Thoracic aorta (tissue), 2 donors: ENCODE measurements around the gene SOCS3. TPM values are rescaled to one million over a fixed set of nuclear protein-coding genes. Genes with fewer than 3 reads are reported as not detected.

Experiments used
- ATAC-seq: fragments of 150-250 bp; one replicate; pipeline ENCODE4 v1.8.0; 2017; ENCODE audit warnings: low read depth; ENCODE audit not compliant: insufficient number of reproducible peaks, low FRiP score
- DNase-seq: peaks from one replicate; pipeline ENCODE4 v3.0.0-alpha.2; 2020; ENCODE audit warnings: low spot score
- H3K27ac ChIP-seq, 2 donors: fragments of 200-600 bp; sonication (generic); 1 replicate in 1 of 2; 2 replicates in 1 of 2; pipeline ENCODE4 v1.5.1; 2016; ENCODE audit warnings: mild to moderate bottlenecking in 2 of 2, moderate library complexity in 2 of 2
- H3K27me3 ChIP-seq: fragments of 200-600 bp; sonication (generic); replicated peaks from 2 replicates; pipeline ENCODE4 v1.6.0; 2016; ENCODE audit warnings: mild to moderate bottlenecking; ENCODE audit not compliant: insufficient read depth
- H3K36me3 ChIP-seq: fragments of 200-600 bp; sonication (generic); one replicate; pipeline ENCODE4 v1.5.1; 2016
- H3K4me1 ChIP-seq, 2 donors: fragments of 200-600 bp; sonication (generic); 1 replicate in 1 of 2; 2 replicates in 1 of 2; pipeline versions ENCODE4 v1.5.1 to v1.6.0; 2016; ENCODE audit warnings: low read depth in 2 of 2, mild to moderate bottlenecking in 1 of 2; ENCODE audit not compliant: control insufficient read depth in 1 of 2
- H3K4me3 ChIP-seq: fragments of 200-600 bp; sonication (generic); 2 replicates; pipeline ENCODE4 v1.5.1; 2016; ENCODE audit warnings: mild to moderate bottlenecking
- H3K9me3 ChIP-seq: fragments of 200-600 bp; sonication (generic); 2 replicates; pipeline ENCODE4 v1.5.1; 2016
- CTCF ChIP-seq: fragments of 200-600 bp; sonication (generic); IDR thresholded peaks from one replicate; pipeline ENCODE4 v1.5.1; 2019; ENCODE audit warnings: antibody characterized with exemption
- total RNA-seq, 2 donors: library from RNA; depleted of rRNA; stranded (reverse); fragments of >200 nt; gene quantifications; one replicate each; pipeline versions ENCODE4 v1.1.0 to v1.2.3, GENCODE V29; 2016

Gene SOCS3
- total RNA-seq, 2 donors from 2014 or later = 313 to 361 TPM

DNA sequence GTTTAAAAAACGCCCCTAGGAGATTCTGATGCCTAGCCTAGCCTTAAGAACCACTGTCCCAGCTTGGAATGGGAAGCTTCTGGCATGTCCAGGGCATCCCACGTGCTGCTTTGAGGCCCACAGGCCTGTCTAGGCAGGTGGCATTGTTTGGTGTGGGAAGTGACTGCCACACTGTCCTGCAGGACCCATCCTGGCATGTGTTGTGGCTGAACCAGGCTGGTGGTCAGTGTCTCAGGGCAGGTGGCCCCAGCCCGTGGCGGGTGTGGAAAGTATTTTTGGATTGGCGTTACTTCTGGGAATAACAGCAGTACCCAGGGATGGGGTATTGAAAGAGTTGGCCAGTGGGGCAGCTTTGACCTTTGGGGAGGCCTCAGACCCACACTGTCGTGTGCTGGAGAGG is 46.5 kb upstream of the SOCS3 start:
- no peak for DNase-seq

DNA sequence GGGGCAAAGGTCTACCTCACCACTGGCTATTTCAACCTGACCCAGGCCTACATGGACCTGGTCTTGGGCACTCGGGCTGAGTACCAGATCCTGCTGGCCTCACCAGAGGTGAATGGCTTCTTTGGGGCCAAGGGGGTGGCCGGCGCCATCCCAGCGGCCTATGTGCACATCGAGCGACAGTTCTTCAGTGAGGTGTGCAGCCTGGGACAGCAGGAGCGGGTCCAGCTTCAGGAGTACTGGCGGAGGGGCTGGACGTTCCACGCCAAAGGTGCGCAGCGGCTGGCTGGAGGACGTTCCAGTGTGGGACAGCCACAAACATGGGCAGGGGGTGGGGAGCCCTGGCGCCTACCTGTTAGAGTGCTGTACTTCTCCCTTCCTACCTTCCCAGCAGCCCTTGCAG is 43.9 kb upstream of the SOCS3 start:
- H3K4me1 ChIP-seq = peaks cover 0 to 2% of the 10 kb centered on the region in 2 donors
- no peak for ATAC-seq
- H3K9me3 ChIP-seq = no peaks in the 10 kb centered on the region
- no peak for DNase-seq
- H3K36me3 ChIP-seq = peaks cover 39% of the 10 kb centered on the region
- TF ChIP-seq CTCF = no peak
- no peaks in the 10 kb centered on the region for H3K27me3 ChIP-seq
- H3K4me3 ChIP-seq = no peak overlapping the region
- no peak overlapping the region for H3K27ac ChIP-seq

More for the DNA sequence above, 46.5 kb upstream of the SOCS3 start:
- ATAC-seq = no peak
- TF ChIP-seq CTCF = no peak
- Histone ChIP-seq H3K27me3 (no peaks in the 10 kb centered on the region), H3K9me3 (no peaks in the 10 kb centered on the region), H3K4me1 (no peaks in the 10 kb centered on the region), H3K36me3 (peaks cover 14% of the 10 kb centered on the region), H3K27ac (no peak overlapping the region), H3K4me3 (no peak overlapping the region)

GRCh38 chr17:78401891-78402290 is 42.0 kb upstream of the SOCS3 start:
- no peak for ATAC-seq

DNA sequence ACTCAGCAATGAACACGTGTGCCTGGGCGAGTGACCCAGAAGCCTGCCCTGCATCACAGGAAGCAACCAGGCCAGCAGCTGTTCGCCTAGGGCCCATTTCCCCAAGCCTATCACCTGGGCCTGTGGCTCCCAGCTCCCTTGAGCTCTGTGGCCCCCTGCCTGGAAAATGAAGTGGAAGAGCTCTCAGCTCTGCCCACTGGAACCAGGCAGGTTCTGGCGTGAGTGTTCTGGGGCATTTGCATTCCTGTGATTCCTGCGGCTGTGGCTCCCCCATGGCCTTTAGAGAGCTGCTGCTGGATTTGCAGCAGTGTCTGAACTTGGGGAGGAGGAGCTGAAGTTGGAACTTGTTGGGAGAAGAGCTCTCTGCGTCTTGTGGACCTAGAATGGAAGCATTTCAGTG is 41.4 kb upstream of the SOCS3 start:
- Histone ChIP-seq H3K36me3 (peaks cover 40% of the 10 kb centered on the region), H3K9me3 (no peaks in the 10 kb centered on the region), H3K4me1 (peaks cover 12 to 26% of the 10 kb centered on the region in 2 donors), H3K27me3 (no peaks in the 10 kb centered on the region), H3K4me3 (no peak overlapping the region), H3K27ac (no peak overlapping the region)
- ATAC-seq = no peak
- DNase-seq = no peak
- no peak for TF ChIP-seq CTCF

More at GRCh38 chr17:78401891-78402290, 42.0 kb upstream of the SOCS3 start:
- Histone ChIP-seq H3K4me1 (peaks cover 6 to 20% of the 10 kb centered on the region in 2 donors), H3K36me3 (peaks cover 40% of the 10 kb centered on the region), H3K27me3 (no peaks in the 10 kb centered on the region), H3K9me3 (no peaks in the 10 kb centered on the region), H3K4me3 (no peak overlapping the region), H3K27ac (no peak overlapping the region)
- no peak for DNase-seq
- TF ChIP-seq CTCF = no peak

DNA sequence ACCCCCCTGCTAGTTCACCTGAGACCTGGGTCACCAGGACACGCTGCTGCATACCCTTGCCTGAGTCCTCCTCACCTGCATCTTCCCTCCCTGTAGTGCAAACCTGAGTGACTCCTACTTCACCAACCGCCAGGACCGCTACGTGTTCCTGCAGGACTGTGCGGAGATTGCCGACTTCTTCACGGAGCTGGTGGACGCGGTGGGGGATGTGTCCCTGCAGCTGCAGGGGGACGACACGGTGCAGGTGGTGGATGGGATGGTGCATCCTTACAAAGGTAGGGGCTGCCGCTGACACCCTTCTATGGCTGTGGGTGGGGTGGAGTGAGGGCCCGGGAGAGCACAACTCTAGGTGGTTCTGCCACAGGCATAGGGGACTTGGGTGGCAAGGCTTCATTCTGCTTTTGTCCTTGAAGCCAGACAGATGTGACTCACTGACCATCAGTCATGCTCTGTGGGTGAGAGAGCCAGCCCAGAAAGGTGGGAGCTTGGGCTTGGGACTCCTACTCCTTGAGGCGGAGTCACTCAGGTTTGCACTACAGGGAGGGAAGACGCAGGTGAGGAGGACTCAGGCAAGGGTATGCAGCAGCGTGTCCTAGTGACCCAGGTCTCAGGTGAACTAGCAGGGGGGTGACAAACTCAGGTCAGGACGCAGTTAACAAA is 40.8 kb upstream of the SOCS3 start:
- ATAC-seq = no peak
- no peak for TF ChIP-seq CTCF
- Histone ChIP-seq H3K9me3 (no peaks in the 10 kb centered on the region), H3K4me3 (no peak overlapping the region), H3K27ac (no peak overlapping the region), H3K4me1 (peaks cover 12 to 29% of the 10 kb centered on the region in 2 donors), H3K36me3 (peaks cover 40% of the 10 kb centered on the region), H3K27me3 (no peaks in the 10 kb centered on the region)
- DNase-seq = no peak
